Endodermal cell (in vitro differentiated cells): Measurements from ENCODE around the gene ZDHHC21. TPM values are rescaled to one million over a fixed set of nuclear protein-coding genes. Genes with fewer than 3 reads are reported as not detected.

Source experiments
- DNase-seq: peaks from one replicate; pipeline ENCODE4 v3.0.0-alpha.2; 2017
- H3K27ac ChIP-seq: 2 replicates; pipeline ENCODE4 v1.5.1; 2013; ENCODE audit warnings: mild to moderate bottlenecking, low read depth, low read length, moderate library complexity
- H3K27me3 ChIP-seq: 2 replicates; pipeline ENCODE4 v1.6.1; 2013; ENCODE audit warnings: mild to moderate bottlenecking, low read length, moderate library complexity; ENCODE audit not compliant: insufficient read depth, control insufficient read depth, poor library complexity, severe bottlenecking
- H3K36me3 ChIP-seq: 2 replicates; pipeline ENCODE4 v1.7.0; 2013; ENCODE audit warnings: mild to moderate bottlenecking, low read length, moderate library complexity; ENCODE audit not compliant: control insufficient read depth, insufficient read depth
- H3K4me1 ChIP-seq: one replicate; pipeline ENCODE4 v1.7.0; 2013; ENCODE audit warnings: low read length; ENCODE audit not compliant: control insufficient read depth, insufficient read depth
- H3K4me3 ChIP-seq: 2 replicates; pipeline ENCODE4 v1.5.1; 2013; ENCODE audit warnings: mild to moderate bottlenecking, low read length, moderate library complexity
- H3K9ac ChIP-seq: 2 replicates; pipeline ENCODE4 v1.6.1; 2013; ENCODE audit warnings: mild to moderate bottlenecking, low read length, moderate library complexity; ENCODE audit not compliant: poor library complexity, severe bottlenecking; ENCODE audit errors: extremely low read depth
- H3K9me3 ChIP-seq: 2 replicates; pipeline ENCODE4 v1.6.1; 2013; ENCODE audit warnings: mild to moderate bottlenecking, low read length, moderate library complexity; ENCODE audit not compliant: control insufficient read depth
- H3K27ac Mint-ChIP-seq: 2 replicates; pipeline ENCODE4 v1.8.0; 2020; ENCODE audit warnings: mixed read lengths
- H3K27me3 Mint-ChIP-seq: 2 replicates; pipeline ENCODE4 v1.8.0; 2021; ENCODE audit warnings: mild to moderate bottlenecking, mixed read lengths; ENCODE audit not compliant: insufficient read depth
- H3K36me3 Mint-ChIP-seq: 2 replicates; pipeline ENCODE4 v1.8.0; 2020; ENCODE audit warnings: low read depth, mixed read lengths
- H3K4me1 Mint-ChIP-seq: 2 replicates; pipeline ENCODE4 v1.8.0; 2020; ENCODE audit warnings: mixed read lengths
- H3K4me3 Mint-ChIP-seq: 2 replicates; pipeline ENCODE4 v1.8.0; 2020; ENCODE audit warnings: mild to moderate bottlenecking, moderate library complexity, mixed read lengths
- H3K9me3 Mint-ChIP-seq: 2 replicates; pipeline ENCODE4 v1.8.0; 2020; ENCODE audit warnings: mild to moderate bottlenecking, mixed read lengths
- CTCF ChIP-seq: fragments of 200-600 bp; sonication (generic); conservative IDR thresholded peaks from 2 replicates; pipeline ENCODE4 v1.5.0; 2021; ENCODE audit warnings: antibody characterized with exemption, mild to moderate bottlenecking
- WGBS, 2 experiments: methylation state at CpG; one replicate each; pipeline versions ENCODE4 v1.1.5 to v1.1.7; 2013; ENCODE audit warnings: missing lambda C conversion rate in 2 of 2, mixed read lengths in 1 of 2; ENCODE audit not compliant: insufficient coverage in 1 of 2, insufficient read length in 1 of 2; 5-methylcytosine and 5-hydroxymethylcytosine counted together
- total RNA-seq, 2 donors: library from RNA; stranded (reverse); fragmentation: NEBNext Ultra II Directional in 1 of 2; extraction: Animal tissue kit (Norgen Biotek cat#: 25700) in 1 of 2; gene quantifications; 2 replicates in 1 of 2; 3 replicates in 1 of 2; pipeline ENCODE4 v1.2.1, GENCODE V29; 2021

The ZDHHC21 gene
- total RNA-seq, 2 donors from 2014 or later: 17.1 to 18.6 TPM

GRCh38 chr9:14705079-14705478, 11.8 kb upstream of the ZDHHC21 start:
- Histone ChIP-seq H3K9me3 (no peaks in the 10 kb centered on the region), H3K27me3 (no peaks in the 10 kb centered on the region), H3K27ac (no peak overlapping the region), H3K4me1 (peaks cover 27% of the 10 kb centered on the region), H3K9ac (no peak overlapping the region), H3K4me3 (no peak overlapping the region), H3K36me3 (peaks cover 100% of the 10 kb centered on the region)
- TF ChIP-seq CTCF: no peak
- peaks cover 10% of the 10 kb centered on the region for H3K4me1 Mint-ChIP-seq
- no peak overlapping the region for H3K4me3 Mint-ChIP-seq
- no peak for DNase-seq
- H3K27me3 Mint-ChIP-seq: no peaks in the 10 kb centered on the region
- H3K36me3 Mint-ChIP-seq: peaks cover 65% of the 10 kb centered on the region
- H3K27ac Mint-ChIP-seq: no peak overlapping the region
- peaks cover 3% of the 10 kb centered on the region for H3K9me3 Mint-ChIP-seq

GRCh38 chr9:14704281-14704680, 11.0 kb upstream of the ZDHHC21 start:
- no peaks in the 10 kb centered on the region for H3K9me3 ChIP-seq

GRCh38 chr9:14702200-14702720, 9.0 kb upstream of the ZDHHC21 start:
- Mint-ChIP-seq H3K27me3 (no peaks in the 10 kb centered on the region), H3K27ac (no peak overlapping the region), H3K9me3 (no peaks in the 10 kb centered on the region), H3K4me3 (no peak overlapping the region), H3K36me3 (peaks cover 49% of the 10 kb centered on the region), H3K4me1 (peaks cover 13% of the 10 kb centered on the region)
- TF ChIP-seq CTCF: no peak
- no peaks in the 10 kb centered on the region for H3K9me3 ChIP-seq
- no peak for DNase-seq
- peak overlapping the region; percentile 52 for H3K4me3 ChIP-seq
- peaks cover 94% of the 10 kb centered on the region for H3K36me3 ChIP-seq
- H3K27me3 ChIP-seq: no peaks in the 10 kb centered on the region
- no peak overlapping the region for H3K9ac ChIP-seq
- no peak overlapping the region for H3K27ac ChIP-seq
- WGBS, 2 experiments: 91% methylated on average over 4 of the region's 4 CpGs; no CpG with 5 or more reads in 1 of the 2 experiments
- peaks cover 27% of the 10 kb centered on the region for H3K4me1 ChIP-seq

More at GRCh38 chr9:14704281-14704680, 11.0 kb upstream of the ZDHHC21 start:
- WGBS, 2 experiments: 90 to 94% methylated on average over 2 to 3 of the region's 3 CpGs
- H3K27me3 Mint-ChIP-seq: no peaks in the 10 kb centered on the region
- H3K27ac Mint-ChIP-seq: no peak overlapping the region
- H3K9ac ChIP-seq: no peak overlapping the region
- peaks cover 100% of the 10 kb centered on the region for H3K36me3 ChIP-seq
- peaks cover 27% of the 10 kb centered on the region for H3K4me1 ChIP-seq
- H3K4me1 Mint-ChIP-seq: peaks cover 10% of the 10 kb centered on the region
- no peak for DNase-seq
- H3K4me3 ChIP-seq: no peak overlapping the region
- H3K4me3 Mint-ChIP-seq: no peak overlapping the region
- H3K27me3 ChIP-seq: no peaks in the 10 kb centered on the region
- no peak overlapping the region for H3K27ac ChIP-seq
- no peak for TF ChIP-seq CTCF
- H3K36me3 Mint-ChIP-seq: peaks cover 60% of the 10 kb centered on the region
- peaks cover 2% of the 10 kb centered on the region for H3K9me3 Mint-ChIP-seq
